Liver (tissue), 9 donors: Measurements from ENCODE around the gene METTL15. TPM values are rescaled to one million over a fixed set of nuclear protein-coding genes. Genes with fewer than 3 reads are reported as not detected.

Experiments used
- DNase-seq: peaks from one replicate; pipeline ENCODE4 v3.0.0-alpha.2; 2017; ENCODE audit warnings: low spot score
- H3K27ac ChIP-seq, 2 donors: one replicate each; pipeline ENCODE4 v1.7.0; 2013; ENCODE audit warnings: inconsistent platforms in 2 of 2, low read length in 2 of 2, control low read depth in 1 of 2, low read depth in 1 of 2, mild to moderate bottlenecking in 1 of 2
- H3K27me3 ChIP-seq, 4 donors: one replicate each; pipeline versions ENCODE4 v1.6.1 to v1.7.0; 2013; ENCODE audit warnings: low read length in 3 of 4, inconsistent platforms in 1 of 4, mild to moderate bottlenecking in 1 of 4, moderate library complexity in 1 of 4; ENCODE audit not compliant: control insufficient read depth in 4 of 4, insufficient read depth in 4 of 4
- H3K36me3 ChIP-seq, 4 donors: one replicate each; pipeline versions ENCODE4 v1.6.1 to v1.7.0; 2013; ENCODE audit warnings: low read length in 3 of 4, mild to moderate bottlenecking in 3 of 4, low read depth in 1 of 4, moderate library complexity in 1 of 4; ENCODE audit not compliant: control insufficient read depth in 4 of 4, insufficient read depth in 3 of 4
- H3K4me1 ChIP-seq, 4 donors: one replicate each; pipeline versions ENCODE4 v1.6.1 to v1.7.0; 2013; ENCODE audit warnings: low read length in 3 of 4, mild to moderate bottlenecking in 3 of 4, moderate library complexity in 1 of 4; ENCODE audit not compliant: control insufficient read depth in 4 of 4, insufficient read depth in 4 of 4
- H3K4me3 ChIP-seq, 3 donors: one replicate each; pipeline versions ENCODE4 v1.6.1 to v1.7.0; 2013; ENCODE audit warnings: low read length in 3 of 3, control low read depth in 1 of 3, low read depth in 1 of 3, mild to moderate bottlenecking in 1 of 3
- H3K9ac ChIP-seq, 2 donors: one replicate each; pipeline ENCODE4 v1.7.0; 2013; ENCODE audit warnings: low read length in 2 of 2, mild to moderate bottlenecking in 2 of 2, moderate library complexity in 2 of 2, control low read depth in 1 of 2, low read depth in 1 of 2
- H3K9me3 ChIP-seq, 4 donors: one replicate each; pipeline versions ENCODE4 v1.6.1 to v1.7.0; 2013; ENCODE audit warnings: low read length in 3 of 4; ENCODE audit not compliant: control insufficient read depth in 4 of 4
- EGR1 ChIP-seq, 2 donors: IDR thresholded peaks; 2 replicates each; pipeline ENCODE4 v1.6.1; 2016 to 2018; ENCODE audit warnings: antibody characterized with exemption in 2 of 2, low read depth in 2 of 2
- FOXA2 ChIP-seq: IDR thresholded peaks from 2 replicates; pipeline ENCODE4 v1.6.1; 2016; ENCODE audit warnings: antibody characterized with exemption
- GABPA ChIP-seq, 2 donors: IDR thresholded peaks in 1 of 2; conservative IDR thresholded peaks in 1 of 2; 2 replicates each; pipeline ENCODE4 v1.6.1; 2016; ENCODE audit warnings: antibody characterized with exemption in 2 of 2, mild to moderate bottlenecking in 1 of 2, moderate library complexity in 1 of 2
- HNF4A ChIP-seq, 2 donors: conservative IDR thresholded peaks; 2 replicates each; pipeline ENCODE4 v1.6.1; 2016; ENCODE audit warnings: antibody characterized with exemption in 2 of 2, mild to moderate bottlenecking in 2 of 2
- HNF4G ChIP-seq: IDR thresholded peaks from 2 replicates; pipeline ENCODE4 v1.6.1; 2016; ENCODE audit warnings: antibody characterized with exemption
- JUND ChIP-seq, 2 donors: IDR thresholded peaks; 2 replicates each; pipeline ENCODE4 v1.6.1; 2016; ENCODE audit warnings: antibody characterized with exemption in 2 of 2
- NR2F2 ChIP-seq: IDR thresholded peaks from 2 replicates; pipeline ENCODE4 v1.6.1; 2016; ENCODE audit warnings: antibody characterized with exemption
- RAD21 ChIP-seq, 2 donors: IDR thresholded peaks; 2 replicates each; pipeline ENCODE4 v1.6.1; 2016; ENCODE audit warnings: antibody characterized with exemption in 2 of 2, mild to moderate bottlenecking in 2 of 2
- SP1 ChIP-seq: IDR thresholded peaks from 2 replicates; pipeline ENCODE4 v1.6.1; 2018; ENCODE audit warnings: antibody characterized with exemption, mild to moderate bottlenecking
- TAF1 ChIP-seq: conservative IDR thresholded peaks from 2 replicates; pipeline ENCODE4 v1.6.1; 2016; ENCODE audit warnings: antibody characterized with exemption, mild to moderate bottlenecking
- YY1 ChIP-seq: IDR thresholded peaks from 2 replicates; pipeline ENCODE4 v1.6.1; 2016; ENCODE audit warnings: antibody characterized with exemption, mild to moderate bottlenecking
- WGBS: extraction: QIAGEN DNeasy Blood & Tissue Kit; methylation state at CpG from one replicate; pipeline ENCODE4 v1.1.7; 2013; 5-methylcytosine and 5-hydroxymethylcytosine counted together
- polyA plus RNA-seq, 2 donors: library from polyadenylated mRNA; stranded (reverse) in 1 of 2; unstranded in 1 of 2; fragments of 200-250 nt in 1 of 2; fragments of >200 nt in 1 of 2; fragmentation: Nextera tagmentation in 1 of 2; extraction: Ambion mirVana in 1 of 2; gene quantifications; one replicate each; pipeline versions ENCODE4 v1.2.1 to v1.2.3, GENCODE V29; 2013 to 2015
- total RNA-seq, 2 donors: library from RNA; depleted of rRNA; stranded (reverse); fragments of >200 nt; gene quantifications; one replicate each; pipeline ENCODE4 v1.2.3, GENCODE V29; 2014
- TF ChIP-seq, protein P1 (sequence below): IDR thresholded peaks from 2 replicates; pipeline ENCODE4 v1.6.1; 2016; ENCODE audit warnings: antibody characterized with exemption, mild to moderate bottlenecking
- TF ChIP-seq, protein P2 (sequence below): fragments of 150-350 bp; IDR thresholded peaks from 2 replicates; pipeline ENCODE4 v1.5.1; 2017; ENCODE audit warnings: improper control_type of control experiment, low read depth, low read length; ENCODE audit not compliant: missing input control
- TF ChIP-seq, protein P3 (sequence below): IDR thresholded peaks from 2 replicates; pipeline ENCODE4 v1.6.1; 2016; ENCODE audit warnings: antibody characterized with exemption
- TF ChIP-seq, protein P4 (sequence below): IDR thresholded peaks from 2 replicates; pipeline ENCODE4 v1.6.1; 2016; ENCODE audit warnings: antibody characterized with exemption
- TF ChIP-seq, protein P5 (sequence below): IDR thresholded peaks from 2 replicates; pipeline ENCODE4 v1.6.1; 2016; ENCODE audit warnings: antibody characterized with exemption
- donor health status: healthy.
- donor health status: healthy.
- donor health status: healthy.
- donor health status: healthy.
- donor health status: healthy.

Gene METTL15
- total and polyA plus RNA-seq, 4 donors = 4.1 to 11.5 (median 8.1) TPM

DNA sequence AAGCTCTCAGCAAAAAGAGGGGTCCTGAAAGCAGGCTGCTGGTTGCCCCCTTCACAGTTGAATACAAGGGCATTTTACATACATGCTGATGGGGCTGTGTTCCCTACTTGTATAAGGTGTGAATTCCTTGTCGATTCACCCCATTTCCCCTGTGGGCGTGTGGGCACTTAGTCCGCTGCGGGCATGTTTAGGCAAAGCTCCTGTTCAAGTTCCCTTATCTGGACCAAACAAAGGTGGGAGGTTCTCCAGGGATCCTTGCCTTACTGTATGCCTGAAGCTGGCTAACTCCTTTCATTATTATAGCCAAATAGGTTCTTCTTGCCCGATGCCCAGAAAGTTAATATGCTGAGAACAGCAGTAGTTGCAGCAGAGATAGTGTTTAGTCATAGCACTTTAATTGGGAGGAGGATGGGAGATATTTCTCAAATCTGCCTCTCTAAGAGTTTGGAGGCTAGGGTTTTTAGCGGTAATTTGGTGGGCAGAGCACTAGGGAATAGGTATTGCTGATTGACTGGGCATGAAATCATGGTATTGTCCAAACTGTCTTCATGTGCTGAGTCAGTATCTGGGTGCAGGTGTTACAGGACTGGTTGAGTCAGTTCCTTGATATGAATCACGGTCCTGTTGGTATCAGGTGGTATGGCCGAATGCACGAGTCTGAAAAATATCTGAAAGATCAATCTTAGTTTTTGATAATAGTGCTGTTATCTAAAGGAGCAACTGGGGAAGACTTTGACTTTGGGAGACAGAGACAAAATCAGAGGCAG, 32.7 kb downstream of the METTL15 start:
- no peak overlapping the region for H3K9ac ChIP-seq
- DNase-seq = no peak
- H3K4me3 ChIP-seq = no peak overlapping the region
- H3K27ac ChIP-seq = no peak overlapping the region
- H3K9me3 ChIP-seq = peaks cover 3 to 6% (median 4%) of the 10 kb centered on the region in 4 donors
- H3K27me3 ChIP-seq = no peaks in the 10 kb centered on the region
- H3K36me3 ChIP-seq = peaks cover 0 to 3% (median 2%) of the 10 kb centered on the region in 4 donors
- H3K4me1 ChIP-seq = no peaks in the 10 kb centered on the region
- TF ChIP-seq HNF4A (conservative IDR thresholded peaks at IDR 0.05) = no peak
- TF ChIP-seq, protein P1, sequence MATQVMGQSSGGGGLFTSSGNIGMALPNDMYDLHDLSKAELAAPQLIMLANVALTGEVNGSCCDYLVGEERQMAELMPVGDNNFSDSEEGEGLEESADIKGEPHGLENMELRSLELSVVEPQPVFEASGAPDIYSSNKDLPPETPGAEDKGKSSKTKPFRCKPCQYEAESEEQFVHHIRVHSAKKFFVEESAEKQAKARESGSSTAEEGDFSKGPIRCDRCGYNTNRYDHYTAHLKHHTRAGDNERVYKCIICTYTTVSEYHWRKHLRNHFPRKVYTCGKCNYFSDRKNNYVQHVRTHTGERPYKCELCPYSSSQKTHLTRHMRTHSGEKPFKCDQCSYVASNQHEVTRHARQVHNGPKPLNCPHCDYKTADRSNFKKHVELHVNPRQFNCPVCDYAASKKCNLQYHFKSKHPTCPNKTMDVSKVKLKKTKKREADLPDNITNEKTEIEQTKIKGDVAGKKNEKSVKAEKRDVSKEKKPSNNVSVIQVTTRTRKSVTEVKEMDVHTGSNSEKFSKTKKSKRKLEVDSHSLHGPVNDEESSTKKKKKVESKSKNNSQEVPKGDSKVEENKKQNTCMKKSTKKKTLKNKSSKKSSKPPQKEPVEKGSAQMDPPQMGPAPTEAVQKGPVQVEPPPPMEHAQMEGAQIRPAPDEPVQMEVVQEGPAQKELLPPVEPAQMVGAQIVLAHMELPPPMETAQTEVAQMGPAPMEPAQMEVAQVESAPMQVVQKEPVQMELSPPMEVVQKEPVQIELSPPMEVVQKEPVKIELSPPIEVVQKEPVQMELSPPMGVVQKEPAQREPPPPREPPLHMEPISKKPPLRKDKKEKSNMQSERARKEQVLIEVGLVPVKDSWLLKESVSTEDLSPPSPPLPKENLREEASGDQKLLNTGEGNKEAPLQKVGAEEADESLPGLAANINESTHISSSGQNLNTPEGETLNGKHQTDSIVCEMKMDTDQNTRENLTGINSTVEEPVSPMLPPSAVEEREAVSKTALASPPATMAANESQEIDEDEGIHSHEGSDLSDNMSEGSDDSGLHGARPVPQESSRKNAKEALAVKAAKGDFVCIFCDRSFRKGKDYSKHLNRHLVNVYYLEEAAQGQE = no peak
- TF ChIP-seq JUND (IDR thresholded peaks at IDR 0.05) = no peak
- TF ChIP-seq, protein P2, sequence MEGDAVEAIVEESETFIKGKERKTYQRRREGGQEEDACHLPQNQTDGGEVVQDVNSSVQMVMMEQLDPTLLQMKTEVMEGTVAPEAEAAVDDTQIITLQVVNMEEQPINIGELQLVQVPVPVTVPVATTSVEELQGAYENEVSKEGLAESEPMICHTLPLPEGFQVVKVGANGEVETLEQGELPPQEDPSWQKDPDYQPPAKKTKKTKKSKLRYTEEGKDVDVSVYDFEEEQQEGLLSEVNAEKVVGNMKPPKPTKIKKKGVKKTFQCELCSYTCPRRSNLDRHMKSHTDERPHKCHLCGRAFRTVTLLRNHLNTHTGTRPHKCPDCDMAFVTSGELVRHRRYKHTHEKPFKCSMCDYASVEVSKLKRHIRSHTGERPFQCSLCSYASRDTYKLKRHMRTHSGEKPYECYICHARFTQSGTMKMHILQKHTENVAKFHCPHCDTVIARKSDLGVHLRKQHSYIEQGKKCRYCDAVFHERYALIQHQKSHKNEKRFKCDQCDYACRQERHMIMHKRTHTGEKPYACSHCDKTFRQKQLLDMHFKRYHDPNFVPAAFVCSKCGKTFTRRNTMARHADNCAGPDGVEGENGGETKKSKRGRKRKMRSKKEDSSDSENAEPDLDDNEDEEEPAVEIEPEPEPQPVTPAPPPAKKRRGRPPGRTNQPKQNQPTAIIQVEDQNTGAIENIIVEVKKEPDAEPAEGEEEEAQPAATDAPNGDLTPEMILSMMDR = no peak
- TF ChIP-seq, protein P3, sequence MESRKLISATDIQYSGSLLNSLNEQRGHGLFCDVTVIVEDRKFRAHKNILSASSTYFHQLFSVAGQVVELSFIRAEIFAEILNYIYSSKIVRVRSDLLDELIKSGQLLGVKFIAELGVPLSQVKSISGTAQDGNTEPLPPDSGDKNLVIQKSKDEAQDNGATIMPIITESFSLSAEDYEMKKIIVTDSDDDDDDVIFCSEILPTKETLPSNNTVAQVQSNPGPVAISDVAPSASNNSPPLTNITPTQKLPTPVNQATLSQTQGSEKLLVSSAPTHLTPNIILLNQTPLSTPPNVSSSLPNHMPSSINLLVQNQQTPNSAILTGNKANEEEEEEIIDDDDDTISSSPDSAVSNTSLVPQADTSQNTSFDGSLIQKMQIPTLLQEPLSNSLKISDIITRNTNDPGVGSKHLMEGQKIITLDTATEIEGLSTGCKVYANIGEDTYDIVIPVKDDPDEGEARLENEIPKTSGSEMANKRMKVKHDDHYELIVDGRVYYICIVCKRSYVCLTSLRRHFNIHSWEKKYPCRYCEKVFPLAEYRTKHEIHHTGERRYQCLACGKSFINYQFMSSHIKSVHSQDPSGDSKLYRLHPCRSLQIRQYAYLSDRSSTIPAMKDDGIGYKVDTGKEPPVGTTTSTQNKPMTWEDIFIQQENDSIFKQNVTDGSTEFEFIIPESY = no peak
- TF ChIP-seq EGR1 (IDR thresholded peaks at IDR 0.05; ENCODE audit: low read depth in 2 of 2) = no peak
- TF ChIP-seq GABPA (IDR thresholded peaks at IDR 0.05 in 1 of 2, conservative IDR thresholded peaks at IDR 0.05 in 1 of 2) = no peak
- no peak for TF ChIP-seq HNF4G
- TF ChIP-seq, protein P4, sequence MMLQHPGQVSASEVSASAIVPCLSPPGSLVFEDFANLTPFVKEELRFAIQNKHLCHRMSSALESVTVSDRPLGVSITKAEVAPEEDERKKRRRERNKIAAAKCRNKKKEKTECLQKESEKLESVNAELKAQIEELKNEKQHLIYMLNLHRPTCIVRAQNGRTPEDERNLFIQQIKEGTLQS = no peak
- TF ChIP-seq TAF1 = no peak
- TF ChIP-seq FOXA2 = no peak
- no peak for TF ChIP-seq YY1
- TF ChIP-seq, protein P5, sequence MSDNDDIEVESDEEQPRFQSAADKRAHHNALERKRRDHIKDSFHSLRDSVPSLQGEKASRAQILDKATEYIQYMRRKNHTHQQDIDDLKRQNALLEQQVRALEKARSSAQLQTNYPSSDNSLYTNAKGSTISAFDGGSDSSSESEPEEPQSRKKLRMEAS = no peak
- TF ChIP-seq NR2F2 = no peak
- TF ChIP-seq SP1 = no peak
- TF ChIP-seq RAD21 (IDR thresholded peaks at IDR 0.05) = no peak
- WGBS = 97% methylated on average over 9 of the region's 9 CpGs
